Transverse colon (tissue), 4 donors: ENCODE results near the gene CYP2E1.

ENCODE experiments used
- EP300 ChIP-seq: sonication (generic); formaldehyde crosslinking; IDR thresholded peaks from one replicate; pipeline ENCODE4 v1.6.1; 2017; ENCODE audit warnings: antibody characterized with exemption, low read depth
- POLR2A ChIP-seq: fragments of 450-650 bp; IDR thresholded peaks from one replicate; pipeline ENCODE4 v1.6.1; 2016; ENCODE audit warnings: antibody characterized with exemption, mild to moderate bottlenecking, moderate library complexity
- POLR2AphosphoS5 ChIP-seq, 3 donors: sonication (generic); formaldehyde crosslinking; IDR thresholded peaks; one replicate each; pipeline ENCODE4 v1.6.1; 2016; ENCODE audit warnings: antibody characterized with exemption in 3 of 3
- TF ChIP-seq, protein P1 (sequence below), 5 experiments: fragments of 200-600 bp in 3 of 5; fragments of 450-650 bp in 2 of 5; sonication (generic) in 3 of 5; IDR thresholded peaks; 1 replicate in 2 of 5; 2 replicates in 3 of 5; pipeline ENCODE4 v1.5.1; 2016 to 2017; ENCODE audit warnings: antibody characterized with exemption in 5 of 5, inconsistent platforms in 3 of 5, mild to moderate bottlenecking in 2 of 5, moderate library complexity in 1 of 5

GRCh38 chr10:133516057-133516456 lies 11.1 kb upstream of the CYP2E1 start:
- TF ChIP-seq, protein P1, sequence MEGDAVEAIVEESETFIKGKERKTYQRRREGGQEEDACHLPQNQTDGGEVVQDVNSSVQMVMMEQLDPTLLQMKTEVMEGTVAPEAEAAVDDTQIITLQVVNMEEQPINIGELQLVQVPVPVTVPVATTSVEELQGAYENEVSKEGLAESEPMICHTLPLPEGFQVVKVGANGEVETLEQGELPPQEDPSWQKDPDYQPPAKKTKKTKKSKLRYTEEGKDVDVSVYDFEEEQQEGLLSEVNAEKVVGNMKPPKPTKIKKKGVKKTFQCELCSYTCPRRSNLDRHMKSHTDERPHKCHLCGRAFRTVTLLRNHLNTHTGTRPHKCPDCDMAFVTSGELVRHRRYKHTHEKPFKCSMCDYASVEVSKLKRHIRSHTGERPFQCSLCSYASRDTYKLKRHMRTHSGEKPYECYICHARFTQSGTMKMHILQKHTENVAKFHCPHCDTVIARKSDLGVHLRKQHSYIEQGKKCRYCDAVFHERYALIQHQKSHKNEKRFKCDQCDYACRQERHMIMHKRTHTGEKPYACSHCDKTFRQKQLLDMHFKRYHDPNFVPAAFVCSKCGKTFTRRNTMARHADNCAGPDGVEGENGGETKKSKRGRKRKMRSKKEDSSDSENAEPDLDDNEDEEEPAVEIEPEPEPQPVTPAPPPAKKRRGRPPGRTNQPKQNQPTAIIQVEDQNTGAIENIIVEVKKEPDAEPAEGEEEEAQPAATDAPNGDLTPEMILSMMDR (IDR thresholded peaks at IDR 0.05): no peak
- TF ChIP-seq POLR2A (no peak), POLR2AphosphoS5 (IDR thresholded peaks at IDR 0.05) (no peak), EP300 (no peak)
